T1000 (cell line): Measurements from ENCODE around the gene BUD31.
A peak's percentile ranks its signal among the peaks of the same experiment; 100 is the strongest.
"Not testable (repeated sequence)": the region's sequence is repeated elsewhere in the genome, so short reads cannot be mapped to it uniquely, and the experiment has no call there.

Source experiments
- DNase-seq: peaks from one replicate; lab custom pipeline; 2025; ENCODE audit warnings: mixed read lengths; lab: John Stamatoyannopoulos, UW

The BUD31 gene

DNA sequence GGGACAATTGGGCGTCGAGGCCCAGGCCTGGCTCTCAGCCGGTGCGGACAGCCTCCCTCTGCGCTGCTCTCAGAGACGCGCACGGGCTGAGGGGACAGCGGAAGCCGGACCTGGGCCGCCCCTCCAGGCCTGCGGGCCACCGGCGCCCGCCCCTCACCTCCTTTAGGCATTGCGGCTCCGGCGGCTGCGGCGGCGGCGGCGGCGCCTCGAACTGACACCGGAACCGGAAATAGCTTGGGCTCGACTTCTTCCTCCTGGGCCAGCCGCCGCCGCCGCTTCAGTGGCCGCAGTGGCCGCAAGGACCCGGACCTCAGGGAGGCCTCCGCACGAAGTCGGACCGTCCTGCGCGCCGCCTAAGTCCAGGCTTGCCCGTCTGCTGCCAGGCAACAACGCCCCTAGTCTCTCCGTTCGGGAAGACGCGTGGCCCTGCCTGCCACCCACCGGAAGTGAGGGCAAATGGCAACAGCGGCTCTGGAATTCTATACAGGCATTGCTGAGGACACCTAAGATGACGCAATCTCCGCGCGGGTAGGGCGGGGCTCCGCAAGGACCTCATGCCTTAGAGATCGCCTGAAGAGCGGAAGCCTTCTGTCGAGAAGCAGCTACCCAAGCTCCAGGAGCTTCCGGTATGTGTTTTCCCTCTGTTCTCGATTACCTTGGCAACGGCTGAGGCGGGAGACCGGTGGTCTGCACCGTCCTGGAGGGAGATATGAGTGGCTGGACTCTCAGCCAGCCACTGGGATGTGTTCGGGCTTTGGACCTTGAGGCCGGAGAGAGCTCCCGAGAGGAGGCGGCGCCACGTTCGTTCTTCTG lies at the start of gene BUD31, which contains the start of gene PDAP1:
Gene BUD31 (plus strand): TSS at position 591 of the 813 bp plus-strand sequence. CDS start 2,124 bp downstream, outside the sequence.
Gene PDAP1 (minus strand): TSS at position 219 of the 813 bp plus-strand sequence. CDS start 49 bp downstream, at position 170.
- DNase-seq: peak; percentile 95

DNA sequence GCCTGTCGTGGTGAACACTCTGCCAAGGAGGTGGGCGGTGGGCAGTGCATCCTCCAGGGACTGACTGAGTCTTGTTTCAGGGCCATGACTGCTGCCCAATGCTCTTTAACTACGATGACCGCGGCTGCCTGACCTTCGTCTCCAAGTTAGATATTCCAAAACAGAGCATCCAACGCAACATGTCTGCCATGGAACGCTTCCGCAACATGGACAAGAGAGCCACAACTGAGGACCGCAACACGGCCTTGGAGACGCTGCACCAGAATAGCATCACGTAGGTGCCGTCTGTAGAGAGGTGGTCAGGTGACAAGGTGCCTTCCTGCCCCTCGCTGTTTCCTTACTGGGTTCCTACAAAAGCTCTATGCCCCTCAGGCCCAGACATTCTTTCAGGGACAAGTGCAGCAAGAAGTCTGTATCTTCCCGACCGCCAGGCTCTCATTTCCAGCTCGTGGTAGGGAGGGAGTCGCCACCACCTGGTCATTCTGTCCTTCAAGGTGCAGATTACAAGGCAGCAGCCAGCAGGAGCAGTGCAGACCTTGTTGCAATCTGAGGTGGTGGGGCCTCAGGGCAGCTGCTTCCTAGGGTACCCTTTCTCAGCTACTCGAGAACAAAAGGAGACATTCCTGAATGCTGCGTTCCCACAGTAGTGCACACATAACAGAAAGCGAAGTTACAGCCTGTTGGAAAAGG lies 49.2 kb upstream of the BUD31 start:
- no peak for DNase-seq

DNA sequence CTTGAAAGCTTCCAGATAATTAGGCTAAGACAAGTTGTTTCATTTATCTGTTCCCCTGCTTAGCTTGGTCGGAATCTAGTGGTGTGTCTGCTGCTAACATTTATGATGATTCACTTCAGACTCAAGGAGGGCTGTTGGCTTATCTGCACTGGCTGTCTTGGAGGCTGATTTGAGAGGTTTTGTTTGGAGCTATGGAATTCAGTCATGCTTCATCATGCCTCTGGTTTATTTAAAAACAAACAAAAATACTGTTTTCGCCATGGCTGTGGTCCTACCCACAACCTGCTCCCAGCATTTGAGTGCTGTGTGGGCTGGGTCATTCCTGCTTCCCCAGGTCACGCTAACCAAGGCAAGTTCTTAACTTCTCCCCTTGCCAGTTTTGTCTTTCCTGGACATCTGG lies 46.0 kb upstream of the BUD31 start:
- no peak for DNase-seq

DNA sequence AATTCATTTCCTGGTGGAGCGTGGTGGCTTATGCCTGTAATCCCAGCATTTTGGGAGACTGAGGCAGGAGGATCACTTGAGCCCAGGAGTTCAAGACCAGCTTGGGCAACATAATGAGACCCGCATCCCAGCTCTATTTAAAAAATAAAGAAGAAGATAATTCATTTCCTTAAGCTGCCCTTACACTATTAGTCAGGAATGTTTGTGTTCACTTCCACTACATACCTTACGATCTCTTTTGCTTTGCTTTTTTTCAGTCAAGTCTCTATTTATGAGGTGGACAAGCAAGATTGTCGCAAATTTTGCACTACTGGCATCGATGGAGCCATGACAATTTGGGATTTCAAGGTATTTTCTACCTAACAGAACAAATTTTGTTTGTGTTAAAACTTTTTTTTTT lies 45.5 kb upstream of the BUD31 start:
- DNase-seq: no peak

DNA sequence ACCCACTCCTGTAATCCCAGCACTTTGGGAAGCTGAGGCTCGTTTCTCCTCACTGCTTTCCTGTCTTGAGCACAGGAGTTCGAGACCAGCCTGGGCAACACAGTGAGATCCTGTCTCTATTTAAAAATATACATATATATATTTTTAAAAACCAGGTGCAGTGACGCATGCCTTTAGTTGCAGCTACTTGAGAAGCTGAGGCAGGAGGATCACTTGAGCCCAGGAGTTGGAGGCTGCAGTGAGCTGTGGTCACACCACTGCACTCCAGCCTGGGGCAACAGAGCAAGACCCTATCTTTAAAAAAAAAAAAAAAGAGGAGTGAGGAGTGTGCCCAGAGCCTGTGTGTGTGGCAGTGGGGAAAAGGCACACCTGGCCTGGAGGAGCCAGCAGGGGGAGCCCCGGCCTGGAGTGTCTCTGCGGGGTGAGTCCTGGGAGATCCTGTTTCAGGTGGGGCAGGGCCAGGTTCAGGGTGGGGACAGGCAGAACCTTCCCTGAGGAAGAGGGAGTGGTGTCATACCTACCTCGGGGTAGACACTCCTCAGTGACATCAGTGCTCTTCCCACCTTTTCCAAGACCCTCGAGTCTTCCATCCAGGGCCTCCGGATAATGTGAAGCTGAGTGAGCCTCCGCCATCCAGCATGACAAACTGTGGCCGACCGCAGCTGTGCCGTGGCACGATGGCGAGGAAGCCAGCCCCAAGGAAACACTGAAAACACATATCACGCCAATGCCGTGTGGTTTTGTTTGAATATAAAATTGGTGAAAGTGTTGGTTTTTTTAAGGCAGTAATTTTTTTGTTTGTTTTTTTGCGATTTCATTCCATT lies 43.2 kb upstream of the BUD31 start:
- no peak for DNase-seq

DNA sequence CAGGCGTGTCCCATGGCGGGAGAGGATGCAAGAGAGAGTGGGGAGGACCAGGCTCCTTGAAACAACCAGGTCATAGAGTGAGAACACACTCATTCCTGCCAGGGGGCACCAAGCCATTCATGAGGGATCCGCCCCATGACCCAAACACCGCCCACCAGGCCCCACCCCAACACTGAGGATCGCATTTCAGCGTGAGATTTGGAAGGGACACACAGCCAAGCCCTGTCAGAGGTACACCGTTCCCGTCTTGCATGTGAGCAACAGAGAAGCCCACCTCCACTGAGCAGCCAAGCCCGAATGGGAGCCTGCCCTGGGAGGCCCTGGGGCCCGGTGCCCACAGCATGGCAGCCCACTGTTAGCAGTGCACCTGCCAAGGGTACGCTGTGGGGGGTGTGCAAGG lies 42.1 kb upstream of the BUD31 start:
- DNase-seq: no peak

DNA sequence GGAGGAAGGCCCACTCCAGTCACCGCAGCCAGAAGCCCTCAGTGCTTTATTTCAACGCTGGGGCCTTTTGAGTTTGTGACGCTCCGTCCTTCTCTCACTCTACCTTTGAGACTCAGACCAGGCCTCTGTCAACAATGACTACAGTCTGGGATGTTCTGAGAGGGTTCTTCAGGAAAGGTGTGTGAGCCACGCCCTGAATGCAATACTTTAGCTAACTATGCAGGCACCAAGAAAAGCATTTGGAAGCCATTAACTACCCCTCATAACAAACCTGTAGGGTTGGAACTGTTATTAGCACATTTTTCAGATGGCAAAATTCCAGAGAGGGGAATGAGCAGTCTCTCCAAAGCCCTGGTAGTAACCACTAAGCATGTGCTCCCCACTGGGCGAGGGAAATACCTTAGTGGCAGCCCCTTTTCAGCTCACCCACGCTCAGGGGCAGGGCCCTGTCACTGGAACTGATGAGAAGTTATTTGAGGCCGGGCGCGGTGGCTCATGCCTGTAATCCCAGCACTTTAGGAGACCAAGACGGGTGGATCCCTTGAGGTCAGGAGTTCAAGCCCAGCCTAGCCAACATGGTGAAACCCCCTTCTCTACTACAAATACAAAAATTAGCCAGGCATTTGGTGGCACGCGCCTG lies 39.9 kb upstream of the BUD31 start:
- no peak for DNase-seq

DNA sequence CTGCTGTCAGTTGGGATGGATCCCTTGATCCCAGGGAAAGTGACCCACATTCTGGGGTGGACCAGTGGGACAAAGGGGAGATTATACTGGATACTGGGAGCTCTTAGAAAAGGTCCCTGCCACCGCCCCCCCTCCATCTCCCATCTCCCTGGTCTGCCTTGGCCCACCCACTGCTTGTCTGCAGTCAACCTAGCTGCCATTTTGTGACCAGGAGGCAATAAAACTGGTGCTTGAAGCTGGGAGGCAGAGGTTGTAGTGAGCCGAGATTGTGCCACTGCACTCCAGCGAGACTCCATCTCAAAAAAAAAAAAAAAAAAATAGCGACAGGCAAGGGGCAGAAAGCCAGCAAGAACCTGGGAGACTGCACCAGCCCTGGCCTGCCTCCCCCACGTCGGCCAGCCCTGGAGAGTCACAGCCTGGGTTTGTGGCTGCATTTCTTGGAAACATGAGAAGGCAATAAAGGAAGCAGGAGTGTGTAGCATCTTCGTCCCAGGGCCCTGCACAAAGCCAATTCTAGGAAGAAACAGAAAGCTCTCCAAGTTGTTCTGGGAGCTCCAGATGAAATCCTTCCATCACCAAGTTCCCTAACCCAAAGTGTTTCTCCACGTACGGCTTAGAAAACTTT lies 38.9 kb upstream of the BUD31 start:
- DNase-seq: no peak

DNA sequence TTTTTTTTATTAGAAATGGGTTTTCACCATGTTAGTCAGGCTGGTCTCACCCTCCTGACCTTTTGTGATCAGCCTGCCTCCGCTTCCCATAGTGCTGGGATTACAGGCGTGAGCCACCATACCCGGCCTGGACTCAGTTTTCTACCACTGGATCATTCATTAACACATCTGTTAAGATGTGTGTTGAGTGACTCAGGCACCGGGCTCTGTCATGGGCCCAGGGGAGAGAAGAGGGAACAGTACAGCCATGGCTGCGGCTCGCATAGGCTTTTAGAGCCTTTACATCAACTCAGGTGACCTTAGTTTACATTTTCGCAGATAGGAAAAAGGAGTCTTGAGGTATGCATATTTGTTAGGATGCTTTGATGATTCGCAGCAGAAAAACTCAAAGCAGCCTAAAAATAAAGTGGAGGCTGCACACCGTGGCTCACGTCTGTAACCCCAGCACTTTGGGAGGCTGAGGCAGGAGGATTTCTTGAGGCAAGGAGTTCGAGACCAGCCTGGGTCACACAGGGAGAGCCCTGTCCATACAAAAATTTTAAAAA lies 37.3 kb upstream of the BUD31 start:
- no peak for DNase-seq

DNA sequence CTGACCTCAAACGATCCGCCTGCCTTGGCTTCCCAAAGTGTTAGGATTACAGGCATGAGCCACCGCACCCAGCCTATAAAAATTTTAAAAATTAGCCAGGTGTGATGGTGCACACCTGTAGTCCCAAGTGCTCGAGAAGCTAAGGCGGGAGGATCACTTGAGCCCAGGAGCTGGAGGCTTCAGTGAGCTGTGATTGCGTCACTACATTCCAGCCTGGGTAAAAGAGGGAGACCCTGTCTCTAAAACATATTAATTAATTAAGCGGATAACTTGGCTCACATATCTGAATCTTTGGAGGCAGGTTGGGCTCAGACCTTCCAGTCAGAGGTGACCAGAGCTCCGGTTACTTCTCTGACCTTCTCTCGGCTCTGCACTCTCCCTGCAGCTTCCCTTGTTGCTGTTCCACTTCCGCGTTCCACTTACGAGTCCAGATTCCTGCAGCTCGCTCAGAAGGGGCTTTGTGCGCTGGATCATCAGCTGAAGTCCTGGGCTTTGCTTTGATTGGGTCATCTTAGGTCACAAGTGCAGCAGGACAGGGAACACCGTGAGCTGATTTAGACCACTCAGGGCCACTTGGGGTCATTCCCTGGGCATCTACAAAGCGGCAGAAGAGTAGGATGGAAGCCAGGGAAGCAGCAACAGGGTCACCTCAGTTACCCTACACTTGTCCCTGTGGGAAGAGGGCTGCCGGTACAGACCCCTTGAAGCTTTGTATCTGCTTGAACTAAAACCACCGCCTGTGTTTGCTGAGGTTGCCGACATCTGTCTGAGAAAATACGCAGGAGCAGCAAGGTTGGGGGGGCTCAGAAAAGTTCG lies 36.3 kb upstream of the BUD31 start:
- DNase-seq: no peak

DNA sequence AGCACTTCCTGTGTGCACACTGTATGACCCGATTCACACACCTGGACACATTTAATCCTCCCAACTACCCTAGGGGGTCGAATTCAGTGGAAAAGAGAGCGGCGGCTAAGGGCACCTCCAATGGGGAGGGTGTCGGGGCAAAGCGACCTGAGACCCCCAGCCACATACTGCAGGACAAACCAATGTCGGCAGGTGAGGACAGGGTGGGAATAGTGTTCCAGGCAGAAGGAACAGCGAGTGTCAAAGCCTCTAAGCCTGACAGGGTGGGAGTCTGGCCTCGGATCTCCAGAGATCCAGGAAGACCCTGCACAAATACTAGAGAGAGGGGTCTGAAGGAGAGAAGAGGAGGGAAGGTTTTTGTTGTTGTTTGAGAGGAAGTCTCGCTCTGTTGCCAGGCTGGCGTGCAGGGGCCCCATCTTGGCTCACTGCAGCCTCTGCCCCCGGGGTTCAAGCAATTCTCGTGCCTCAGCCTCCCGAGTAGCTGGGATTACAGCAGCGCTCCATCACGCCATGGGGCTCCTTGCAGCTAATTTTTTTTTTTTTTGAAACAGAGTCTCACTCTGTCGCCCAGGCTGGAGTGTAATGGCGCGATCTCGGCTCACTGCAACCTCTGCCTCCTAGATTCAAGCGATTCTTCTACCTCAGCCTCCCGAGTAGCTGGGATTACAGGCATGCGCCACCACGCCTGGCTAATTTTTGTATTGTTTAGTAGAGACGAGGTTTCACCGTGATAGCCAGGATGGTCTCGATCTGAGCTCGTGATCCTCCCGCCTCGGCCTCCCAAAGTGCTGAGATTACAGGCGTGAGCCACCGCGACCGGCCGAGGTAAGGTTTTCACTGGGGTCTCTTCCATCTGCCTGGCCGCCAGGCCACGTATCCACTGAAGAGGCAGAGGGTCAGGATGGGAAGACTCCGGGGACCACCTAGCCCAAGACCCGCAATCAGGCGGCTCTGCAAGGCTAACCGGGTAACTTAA lies 35.4 kb upstream of the BUD31 start:
- no peak for DNase-seq

DNA sequence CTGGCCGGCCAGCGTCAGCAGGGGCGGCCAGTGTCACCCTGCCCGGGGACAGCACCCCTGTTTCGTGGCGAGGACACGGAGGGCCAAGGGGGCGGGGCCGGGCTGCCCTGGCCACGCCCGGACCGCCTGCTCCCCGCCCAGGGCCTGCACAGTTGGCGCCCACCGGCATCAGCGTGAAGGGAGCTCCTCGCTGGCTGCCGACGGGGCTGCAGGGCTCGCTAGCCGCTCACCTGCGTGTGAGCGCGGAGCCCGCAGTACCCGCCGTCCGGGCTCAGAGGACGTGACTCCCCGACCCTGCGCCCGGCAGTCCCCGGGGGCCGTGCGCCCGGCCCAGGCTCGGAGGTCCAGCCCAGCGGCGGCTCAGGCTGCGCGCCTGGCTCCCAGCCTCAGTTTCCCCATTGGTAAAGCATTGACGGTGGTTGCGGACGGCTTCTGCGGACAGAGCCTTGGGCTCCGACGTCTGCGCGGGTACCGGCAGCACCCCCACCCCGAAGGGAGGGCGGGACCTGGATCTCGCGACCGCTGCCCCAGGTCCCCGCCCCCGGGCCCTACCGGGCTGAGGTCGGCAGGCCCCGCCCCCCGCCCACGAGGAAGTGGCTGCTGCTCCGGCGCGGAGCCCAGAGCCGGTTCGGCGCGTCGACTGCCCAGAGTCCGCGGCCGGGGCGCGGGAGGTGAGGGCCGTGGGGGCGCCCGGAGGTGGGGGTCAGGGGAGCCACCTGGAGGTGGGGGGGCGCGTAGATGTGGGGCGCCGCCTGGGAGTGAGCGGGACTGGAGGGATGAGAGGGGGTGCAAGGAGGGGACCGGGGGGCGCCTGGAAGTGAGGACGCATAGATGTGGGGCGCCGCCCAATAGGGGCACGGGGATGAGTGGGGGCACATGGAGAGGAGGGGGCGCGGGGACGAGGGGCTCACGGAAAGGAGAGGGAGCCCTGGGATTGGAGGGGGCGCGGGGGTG lies 34.4 kb upstream of the BUD31 start, which contains the start of gene ARPC1B:
Gene ARPC1B (plus strand): TSS at position 620 of the 954 bp plus-strand sequence. CDS start 10,985 bp downstream, outside the sequence.
- peak; percentile 37 for DNase-seq

DNA sequence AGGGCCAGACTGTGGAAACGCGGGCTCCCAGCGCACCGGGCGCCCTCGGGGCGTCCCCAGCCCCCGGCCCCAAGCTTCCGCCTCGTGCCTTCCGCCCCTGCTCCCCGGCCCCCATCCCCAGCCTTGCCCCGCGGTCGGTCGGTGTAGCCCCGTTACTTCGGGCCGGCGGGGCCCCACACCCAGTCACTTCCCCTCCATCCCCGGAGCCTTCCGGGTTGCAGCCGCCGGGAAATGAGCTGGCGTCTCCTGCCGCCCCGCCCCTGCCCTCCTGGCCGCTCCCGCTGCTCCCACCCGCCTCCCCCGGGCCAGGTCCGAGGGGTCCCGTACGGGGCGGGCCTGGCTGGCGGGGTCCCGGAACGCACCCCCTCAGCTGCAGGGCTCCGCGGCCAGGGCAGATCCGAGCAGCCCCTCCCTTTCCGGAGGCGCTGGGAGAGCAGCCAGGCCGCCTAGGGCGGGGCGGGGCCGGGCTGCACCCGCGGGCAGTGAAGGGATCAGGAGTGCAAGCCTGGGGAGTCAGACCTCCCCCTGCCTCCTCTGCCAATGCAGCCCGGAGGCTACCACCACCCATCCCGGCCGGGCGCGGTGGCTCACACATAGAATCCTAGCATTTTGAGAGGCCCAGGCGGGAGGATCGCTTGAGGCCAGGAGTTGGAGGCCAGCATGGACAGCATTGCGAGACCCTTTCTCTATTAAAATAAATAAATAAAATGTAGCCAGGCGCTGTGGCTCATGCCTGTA lies 33.5 kb upstream of the BUD31 start:
- peak; percentile 71 for DNase-seq

DNA sequence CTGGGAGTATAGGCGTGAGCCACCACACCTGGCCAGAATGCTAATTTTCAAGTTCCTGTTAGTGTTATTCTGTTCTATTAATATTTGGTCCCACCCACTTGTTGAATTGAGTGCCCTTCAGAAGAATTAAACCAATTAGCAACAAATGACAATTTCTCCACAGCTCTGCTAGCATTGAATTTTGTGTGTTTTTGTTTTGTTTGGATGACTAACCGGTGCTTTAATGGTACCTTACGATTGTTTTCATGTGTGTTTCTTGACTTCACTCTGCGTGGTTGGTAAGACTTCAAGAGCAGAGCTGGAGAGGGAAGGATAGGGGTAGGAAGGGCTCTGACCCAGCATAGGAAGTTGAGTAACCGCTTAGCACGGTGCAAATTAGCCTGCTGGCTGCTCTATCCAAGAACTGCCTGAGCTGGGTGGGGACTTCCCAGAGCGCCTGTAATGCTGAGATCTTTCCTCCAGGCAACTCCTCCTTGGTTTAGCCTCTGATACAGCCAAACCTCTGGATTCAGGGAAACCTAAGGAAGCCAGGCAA lies 29.7 kb upstream of the BUD31 start:
- DNase-seq: peak; percentile 46

DNA sequence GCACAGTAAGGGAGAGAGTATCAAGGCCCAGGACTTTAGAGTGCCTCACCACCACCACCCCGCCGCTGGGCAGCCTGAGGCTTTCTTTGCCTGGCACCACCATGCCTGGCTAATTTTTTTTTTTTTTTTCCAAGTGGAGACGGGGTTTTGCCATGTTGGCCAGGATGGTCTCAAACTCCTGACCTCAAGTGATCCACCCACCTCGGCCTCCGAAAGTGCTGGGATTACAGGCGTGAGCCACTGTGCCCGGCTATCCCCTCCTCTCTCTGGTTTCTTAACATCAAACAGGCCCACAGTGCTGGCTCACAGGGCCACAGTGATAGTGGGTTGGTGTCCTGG lies 29.1 kb upstream of the BUD31 start:
- not testable (repeated sequence) for DNase-seq

DNA sequence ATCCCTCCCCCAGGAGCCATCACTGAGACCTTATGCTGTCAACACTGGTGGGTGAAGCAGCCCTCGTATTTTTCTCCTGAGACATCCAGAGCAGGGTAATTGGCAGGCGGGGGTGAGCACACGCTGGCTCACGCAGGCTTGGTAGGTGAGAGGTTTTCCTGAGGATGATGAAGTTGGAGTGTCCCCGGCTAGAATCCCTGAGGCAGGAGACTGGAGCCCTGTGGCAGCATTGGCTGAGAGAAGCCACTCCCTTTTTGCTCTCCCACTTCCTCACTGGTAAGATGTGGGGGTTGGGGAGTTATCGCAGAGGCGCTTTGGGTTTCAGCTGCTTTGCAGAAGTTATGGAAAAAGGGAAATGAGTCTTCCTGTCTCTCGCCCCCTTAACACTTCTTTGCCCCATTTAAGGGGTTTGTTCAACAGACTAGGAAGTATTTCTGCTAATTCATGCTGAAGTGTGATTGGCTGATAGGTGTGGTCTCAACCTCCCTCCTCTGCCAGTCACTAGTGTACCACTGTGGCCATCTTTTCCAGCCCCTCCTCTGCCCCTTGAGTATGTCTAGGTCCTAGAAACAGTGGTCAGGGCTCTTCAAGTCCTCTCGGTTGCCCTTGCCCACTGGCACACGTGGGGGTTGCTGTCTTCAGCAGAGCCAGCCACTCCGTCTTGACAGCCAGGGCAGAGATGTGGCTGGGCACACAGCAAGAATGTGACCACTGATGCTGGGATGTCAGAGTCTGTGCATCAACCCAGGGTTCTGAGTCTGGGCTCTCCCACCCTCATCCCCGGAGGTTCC lies 28.5 kb upstream of the BUD31 start:
- no peak for DNase-seq
